ENCODE measurements around the gene CCNY.

DNA sequence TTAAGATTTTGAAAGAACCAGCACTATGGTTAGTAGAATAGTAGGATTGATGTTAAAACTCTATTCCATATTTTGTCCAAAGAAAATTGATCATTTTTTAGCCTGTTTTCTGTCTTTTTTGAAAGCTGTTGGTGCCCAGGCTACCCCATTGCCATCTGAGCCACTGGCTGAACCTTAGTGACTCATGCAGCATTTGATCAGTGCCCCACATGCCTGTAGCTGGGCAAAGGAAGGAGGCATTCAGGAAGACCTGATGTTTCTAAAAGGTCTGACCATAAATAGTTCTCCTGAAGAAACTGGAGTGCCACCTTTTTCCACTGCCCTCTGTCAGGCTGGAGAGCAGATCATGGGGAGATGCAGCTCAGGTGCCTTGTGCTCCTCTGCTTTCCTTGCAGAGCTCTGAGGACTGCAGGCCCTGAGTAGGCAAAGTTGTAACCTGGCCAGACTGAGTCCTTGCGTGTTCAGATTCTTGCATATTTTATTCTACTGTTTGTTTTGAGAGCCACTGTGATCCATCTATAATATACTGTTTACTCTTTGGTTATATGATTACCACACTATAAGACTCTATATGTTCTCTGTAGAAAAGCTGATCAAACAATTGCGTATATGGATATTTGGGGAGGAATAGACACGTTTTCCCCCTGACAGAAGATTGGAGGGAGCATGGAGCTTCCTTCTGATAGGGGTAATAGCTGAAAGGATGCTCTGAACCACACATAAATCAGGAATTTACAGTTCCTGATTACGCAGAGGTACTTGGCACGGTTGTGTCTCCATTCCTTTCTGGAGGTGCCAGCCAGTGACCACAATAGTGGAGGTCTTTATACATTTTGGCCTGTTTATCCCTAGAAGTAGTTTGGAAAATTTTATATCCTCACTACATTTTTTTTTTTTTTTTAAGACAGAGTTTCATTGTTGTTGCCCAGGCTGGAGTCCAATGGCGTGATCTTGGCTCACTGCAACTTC, 219.9 kb downstream of the CCNY start:
- TF ChIP-seq, protein P1, sequence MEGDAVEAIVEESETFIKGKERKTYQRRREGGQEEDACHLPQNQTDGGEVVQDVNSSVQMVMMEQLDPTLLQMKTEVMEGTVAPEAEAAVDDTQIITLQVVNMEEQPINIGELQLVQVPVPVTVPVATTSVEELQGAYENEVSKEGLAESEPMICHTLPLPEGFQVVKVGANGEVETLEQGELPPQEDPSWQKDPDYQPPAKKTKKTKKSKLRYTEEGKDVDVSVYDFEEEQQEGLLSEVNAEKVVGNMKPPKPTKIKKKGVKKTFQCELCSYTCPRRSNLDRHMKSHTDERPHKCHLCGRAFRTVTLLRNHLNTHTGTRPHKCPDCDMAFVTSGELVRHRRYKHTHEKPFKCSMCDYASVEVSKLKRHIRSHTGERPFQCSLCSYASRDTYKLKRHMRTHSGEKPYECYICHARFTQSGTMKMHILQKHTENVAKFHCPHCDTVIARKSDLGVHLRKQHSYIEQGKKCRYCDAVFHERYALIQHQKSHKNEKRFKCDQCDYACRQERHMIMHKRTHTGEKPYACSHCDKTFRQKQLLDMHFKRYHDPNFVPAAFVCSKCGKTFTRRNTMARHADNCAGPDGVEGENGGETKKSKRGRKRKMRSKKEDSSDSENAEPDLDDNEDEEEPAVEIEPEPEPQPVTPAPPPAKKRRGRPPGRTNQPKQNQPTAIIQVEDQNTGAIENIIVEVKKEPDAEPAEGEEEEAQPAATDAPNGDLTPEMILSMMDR (IDR thresholded peaks at IDR 0.05): no peak
- TF ChIP-seq EZH2 (IDR thresholded peaks at IDR 0.05; ENCODE audit: borderline replicate concordance, insufficient read depth, low read depth, low read length, poor library complexity, severe bottlenecking): no peak
